ENCODE data around the gene LIPN. TPM values are rescaled to one million over a fixed set of nuclear protein-coding genes. Genes with fewer than 3 reads are reported as not detected.

LIPN gene
- total and polyA plus RNA-seq, 2 donors (not counting 1 experiment from before 2014, with no cell fraction given): not detected

DNA sequence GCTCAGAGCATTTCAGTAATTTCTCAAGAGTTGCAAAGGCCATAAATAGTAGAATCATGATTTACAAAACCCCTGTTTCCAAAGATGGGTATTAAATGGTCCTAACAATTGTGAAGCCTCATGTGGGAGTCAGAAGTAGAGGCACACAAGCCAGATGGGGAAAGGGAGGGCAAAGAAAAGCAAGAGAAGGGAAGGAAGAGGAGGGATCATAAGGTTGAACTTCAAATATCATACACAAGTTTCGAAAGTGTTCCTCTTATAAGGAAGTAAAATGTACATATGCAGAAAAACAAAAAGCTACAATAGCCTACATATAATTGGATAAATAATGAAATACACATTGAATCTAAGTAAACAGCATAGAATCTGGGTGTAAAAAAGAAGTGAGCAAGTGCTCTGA, 6.0 kb downstream of the LIPN start:
- no peak overlapping the region for H3K9ac ChIP-seq (ENCODE audit: insufficient read depth, low read length)
- no peaks in the 10 kb centered on the region for H4K20me1 ChIP-seq (ENCODE audit: control insufficient read depth, extremely low read depth, insufficient read depth, low read length)
- no peaks in the 10 kb centered on the region for H3K27me3 ChIP-seq (ENCODE audit: control insufficient read depth, insufficient read depth, low read length)
- no peak for DNase-seq (ENCODE audit: low read depth in 2 of 2)
- H3K9me3 ChIP-seq (ENCODE audit: control insufficient read depth, insufficient read depth, low read depth, low read length): no peaks in the 10 kb centered on the region
- H3K36me3 ChIP-seq (ENCODE audit: control insufficient read depth, insufficient read depth, low read length): no peaks in the 10 kb centered on the region
- no peak overlapping the region for H3K4me3 ChIP-seq (replicated peaks in 1 of 4; ENCODE audit: control extremely low read depth in 1 of 4, insufficient read depth in 1 of 4, low read depth in 3 of 4, low read length in 4 of 4)
- H3K4me2 ChIP-seq (ENCODE audit: extremely low read depth, insufficient read depth, low read length): no peak overlapping the region
- H3K79me2 ChIP-seq (ENCODE audit: control insufficient read depth, insufficient read depth, low read length): no peaks in the 10 kb centered on the region
- H2AFZ ChIP-seq (ENCODE audit: low read length): no peak overlapping the region
- no peak overlapping the region for H3K27ac ChIP-seq (ENCODE audit: insufficient read depth, low read length)
- H3K4me1 ChIP-seq (ENCODE audit: control insufficient read depth, extremely low read depth, insufficient read depth, low read length): no peaks in the 10 kb centered on the region
- no peak for TF ChIP-seq EZH2 (IDR thresholded peaks at IDR 0.05; ENCODE audit: low read length, missing control alignments)
- TF ChIP-seq, protein P1, sequence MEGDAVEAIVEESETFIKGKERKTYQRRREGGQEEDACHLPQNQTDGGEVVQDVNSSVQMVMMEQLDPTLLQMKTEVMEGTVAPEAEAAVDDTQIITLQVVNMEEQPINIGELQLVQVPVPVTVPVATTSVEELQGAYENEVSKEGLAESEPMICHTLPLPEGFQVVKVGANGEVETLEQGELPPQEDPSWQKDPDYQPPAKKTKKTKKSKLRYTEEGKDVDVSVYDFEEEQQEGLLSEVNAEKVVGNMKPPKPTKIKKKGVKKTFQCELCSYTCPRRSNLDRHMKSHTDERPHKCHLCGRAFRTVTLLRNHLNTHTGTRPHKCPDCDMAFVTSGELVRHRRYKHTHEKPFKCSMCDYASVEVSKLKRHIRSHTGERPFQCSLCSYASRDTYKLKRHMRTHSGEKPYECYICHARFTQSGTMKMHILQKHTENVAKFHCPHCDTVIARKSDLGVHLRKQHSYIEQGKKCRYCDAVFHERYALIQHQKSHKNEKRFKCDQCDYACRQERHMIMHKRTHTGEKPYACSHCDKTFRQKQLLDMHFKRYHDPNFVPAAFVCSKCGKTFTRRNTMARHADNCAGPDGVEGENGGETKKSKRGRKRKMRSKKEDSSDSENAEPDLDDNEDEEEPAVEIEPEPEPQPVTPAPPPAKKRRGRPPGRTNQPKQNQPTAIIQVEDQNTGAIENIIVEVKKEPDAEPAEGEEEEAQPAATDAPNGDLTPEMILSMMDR (conservative IDR thresholded peaks at IDR 0.05 in 1 of 2, IDR thresholded peaks at IDR 0.05 in 1 of 2; ENCODE audit: low read depth in 1 of 2, low read length in 2 of 2): no peak

DNA sequence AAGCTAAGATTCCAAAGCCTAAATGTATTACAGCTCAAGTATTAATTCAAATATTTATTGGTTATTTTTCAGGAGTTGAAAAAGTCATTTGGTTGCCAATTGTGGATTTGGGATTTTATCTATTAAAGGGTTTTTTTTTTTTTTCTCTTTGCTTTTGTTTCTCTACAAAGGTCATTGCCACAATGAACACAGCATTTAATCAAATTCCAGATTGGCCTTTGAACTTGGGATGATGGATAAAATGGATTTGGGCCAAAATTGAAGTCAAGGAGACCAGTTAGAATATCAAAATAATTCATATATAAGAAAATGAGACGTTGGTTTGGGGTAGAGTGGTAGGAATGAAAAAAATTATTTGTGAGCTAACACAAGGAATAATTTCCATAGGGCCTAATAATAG, 9.6 kb downstream of the LIPN start:
- Histone ChIP-seq H3K9ac (ENCODE audit: insufficient read depth, low read length) (no peak overlapping the region), H3K79me2 (ENCODE audit: control insufficient read depth, insufficient read depth, low read length) (no peaks in the 10 kb centered on the region), H3K4me2 (ENCODE audit: extremely low read depth, insufficient read depth, low read length) (no peak overlapping the region), H3K27ac (ENCODE audit: insufficient read depth, low read length) (no peak overlapping the region), H3K9me3 (ENCODE audit: control insufficient read depth, insufficient read depth, low read depth, low read length) (no peaks in the 10 kb centered on the region), H3K27me3 (ENCODE audit: control insufficient read depth, insufficient read depth, low read length) (no peaks in the 10 kb centered on the region), H2AFZ (ENCODE audit: low read length) (no peak overlapping the region), H4K20me1 (ENCODE audit: control insufficient read depth, extremely low read depth, insufficient read depth, low read length) (no peaks in the 10 kb centered on the region), H3K4me3 (replicated peaks in 1 of 4; ENCODE audit: control extremely low read depth in 1 of 4, insufficient read depth in 1 of 4, low read depth in 3 of 4, low read length in 4 of 4) (no peak overlapping the region), H3K36me3 (ENCODE audit: control insufficient read depth, insufficient read depth, low read length) (no peaks in the 10 kb centered on the region), H3K4me1 (ENCODE audit: control insufficient read depth, extremely low read depth, insufficient read depth, low read length) (no peaks in the 10 kb centered on the region)
- TF ChIP-seq, protein P1 (conservative IDR thresholded peaks at IDR 0.05 in 1 of 2, IDR thresholded peaks at IDR 0.05 in 1 of 2; ENCODE audit: low read depth in 1 of 2, low read length in 2 of 2): no peak
- no peak for TF ChIP-seq EZH2 (IDR thresholded peaks at IDR 0.05; ENCODE audit: low read length, missing control alignments)
- DNase-seq (ENCODE audit: low read depth in 2 of 2): no peak

DNA sequence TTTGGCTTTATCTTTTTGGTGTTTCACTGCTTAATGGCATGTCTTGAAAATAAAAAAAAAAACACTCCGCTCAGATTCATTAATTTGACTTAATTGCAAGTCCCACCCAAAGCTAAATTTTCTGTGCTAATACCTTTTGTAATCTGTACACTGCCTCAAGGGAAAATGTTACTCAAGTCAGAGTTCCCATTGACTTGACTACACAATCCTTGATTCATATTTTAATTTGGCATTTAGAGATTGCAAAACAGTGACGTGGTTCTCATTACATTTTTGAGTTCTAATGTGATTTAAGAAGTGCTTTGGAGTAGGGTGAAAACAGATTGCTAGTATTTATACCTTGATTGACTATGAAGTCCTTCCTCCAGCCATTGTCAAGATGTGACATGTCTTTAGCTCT, 21.4 kb downstream of the LIPN start:
- no peak overlapping the region for H3K4me2 ChIP-seq (ENCODE audit: extremely low read depth, insufficient read depth, low read length)
- no peaks in the 10 kb centered on the region for H3K9me3 ChIP-seq (ENCODE audit: control insufficient read depth, insufficient read depth, low read depth, low read length)
- no peak for TF ChIP-seq EZH2 (IDR thresholded peaks at IDR 0.05; ENCODE audit: low read length, missing control alignments)
- TF ChIP-seq, protein P1 (conservative IDR thresholded peaks at IDR 0.05 in 1 of 2, IDR thresholded peaks at IDR 0.05 in 1 of 2; ENCODE audit: low read depth in 1 of 2, low read length in 2 of 2): no peak
- H3K9ac ChIP-seq (ENCODE audit: insufficient read depth, low read length): no peak overlapping the region
- no peak overlapping the region for H3K4me3 ChIP-seq (replicated peaks in 1 of 4; ENCODE audit: control extremely low read depth in 1 of 4, insufficient read depth in 1 of 4, low read depth in 3 of 4, low read length in 4 of 4)
- no peak overlapping the region for H3K27ac ChIP-seq (ENCODE audit: insufficient read depth, low read length)
- no peak overlapping the region for H2AFZ ChIP-seq (ENCODE audit: low read length)
- no peak for DNase-seq (ENCODE audit: low read depth in 2 of 2)
- no peaks in the 10 kb centered on the region for H3K4me1 ChIP-seq (ENCODE audit: control insufficient read depth, extremely low read depth, insufficient read depth, low read length)
- no peaks in the 10 kb centered on the region for H3K27me3 ChIP-seq (ENCODE audit: control insufficient read depth, insufficient read depth, low read length)
- no peaks in the 10 kb centered on the region for H3K36me3 ChIP-seq (ENCODE audit: control insufficient read depth, insufficient read depth, low read length)
- no peaks in the 10 kb centered on the region for H3K79me2 ChIP-seq (ENCODE audit: control insufficient read depth, insufficient read depth, low read length)
- no peaks in the 10 kb centered on the region for H4K20me1 ChIP-seq (ENCODE audit: control insufficient read depth, extremely low read depth, insufficient read depth, low read length)
